ENCODE data around the gene PXN.

DNA sequence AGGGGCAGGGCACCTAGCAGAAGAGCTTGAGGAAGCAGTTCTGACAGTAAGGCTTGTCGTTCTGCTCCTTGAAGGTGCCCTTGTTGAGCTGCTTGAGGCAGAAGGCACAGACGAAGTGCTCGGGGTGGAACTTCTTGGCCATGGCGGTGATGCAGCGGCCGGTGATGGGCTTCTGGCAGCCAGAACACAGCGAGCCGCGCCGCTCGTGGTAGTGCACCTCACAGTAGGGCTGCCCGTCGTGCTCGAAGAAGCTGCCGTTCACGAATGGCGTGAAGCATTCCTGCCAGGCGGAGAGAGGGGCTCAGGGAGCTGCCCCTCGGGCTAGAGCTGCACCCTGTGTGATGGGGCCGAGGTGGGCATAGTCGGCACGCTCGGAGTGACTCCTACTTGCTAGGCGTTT is 53.2 kb downstream of the PXN start:
- TF ChIP-seq, protein P1, sequence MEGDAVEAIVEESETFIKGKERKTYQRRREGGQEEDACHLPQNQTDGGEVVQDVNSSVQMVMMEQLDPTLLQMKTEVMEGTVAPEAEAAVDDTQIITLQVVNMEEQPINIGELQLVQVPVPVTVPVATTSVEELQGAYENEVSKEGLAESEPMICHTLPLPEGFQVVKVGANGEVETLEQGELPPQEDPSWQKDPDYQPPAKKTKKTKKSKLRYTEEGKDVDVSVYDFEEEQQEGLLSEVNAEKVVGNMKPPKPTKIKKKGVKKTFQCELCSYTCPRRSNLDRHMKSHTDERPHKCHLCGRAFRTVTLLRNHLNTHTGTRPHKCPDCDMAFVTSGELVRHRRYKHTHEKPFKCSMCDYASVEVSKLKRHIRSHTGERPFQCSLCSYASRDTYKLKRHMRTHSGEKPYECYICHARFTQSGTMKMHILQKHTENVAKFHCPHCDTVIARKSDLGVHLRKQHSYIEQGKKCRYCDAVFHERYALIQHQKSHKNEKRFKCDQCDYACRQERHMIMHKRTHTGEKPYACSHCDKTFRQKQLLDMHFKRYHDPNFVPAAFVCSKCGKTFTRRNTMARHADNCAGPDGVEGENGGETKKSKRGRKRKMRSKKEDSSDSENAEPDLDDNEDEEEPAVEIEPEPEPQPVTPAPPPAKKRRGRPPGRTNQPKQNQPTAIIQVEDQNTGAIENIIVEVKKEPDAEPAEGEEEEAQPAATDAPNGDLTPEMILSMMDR (IDR thresholded peaks at IDR 0.05) = no peak
- no peak for TF ChIP-seq POLR2A (IDR thresholded peaks at IDR 0.05)
